NCI-H774 (cell line): ENCODE results near the gene KLRF2.
"Not testable (repeated sequence)": the region's sequence is repeated elsewhere in the genome, so short reads cannot be mapped to it uniquely, and the experiment has no call there.

Source experiments
- DNase-seq: peaks from one replicate; lab custom pipeline; 2025; lab: John Stamatoyannopoulos, UW

Gene KLRF2, protein sequence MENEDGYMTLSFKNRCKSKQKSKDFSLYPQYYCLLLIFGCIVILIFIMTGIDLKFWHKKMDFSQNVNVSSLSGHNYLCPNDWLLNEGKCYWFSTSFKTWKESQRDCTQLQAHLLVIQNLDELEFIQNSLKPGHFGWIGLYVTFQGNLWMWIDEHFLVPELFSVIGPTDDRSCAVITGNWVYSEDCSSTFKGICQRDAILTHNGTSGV

DNA sequence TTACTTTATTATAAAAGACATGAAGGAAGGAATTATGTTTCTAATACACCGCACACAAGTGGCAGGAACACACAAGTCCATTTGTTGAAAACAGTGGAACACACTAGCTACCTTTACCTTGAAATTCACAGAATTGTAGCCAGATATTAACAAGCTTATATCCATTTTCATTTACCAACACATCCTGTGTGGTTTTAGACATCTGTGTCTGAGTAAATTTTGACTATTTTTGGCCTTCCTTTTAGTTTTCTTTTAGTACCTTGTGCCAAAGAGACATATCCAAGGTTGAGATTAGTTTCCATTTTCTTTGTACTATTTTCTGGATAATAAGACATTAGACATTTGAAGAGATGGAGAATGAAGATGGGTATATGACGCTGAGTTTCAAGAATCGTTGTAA lies at the start of gene KLRF2:
KLRF2 (plus strand) TSS at position 244 of the 400 bp plus-strand sequence; CDS start at position 351, 107 bp downstream.
- no peak for DNase-seq

DNA sequence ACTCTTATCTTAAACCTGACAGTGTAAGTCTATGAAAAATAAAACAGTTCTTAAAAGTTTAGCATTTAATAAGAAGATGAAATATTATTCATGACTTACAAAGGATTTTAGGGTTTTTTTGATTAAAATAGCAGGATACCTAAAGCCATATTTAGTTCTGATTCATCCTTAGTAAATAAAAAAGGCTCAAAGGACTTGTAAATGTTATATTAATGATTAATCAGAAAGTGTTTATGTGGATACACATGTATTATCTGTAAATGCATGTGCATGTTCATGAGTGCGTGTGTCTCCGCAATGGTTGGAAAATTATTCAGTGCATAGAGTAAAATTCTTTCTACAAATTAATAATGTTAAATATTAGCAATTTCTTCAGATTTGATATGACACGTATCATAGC lies 49.6 kb upstream of the KLRF2 start:
- DNase-seq = no peak

DNA sequence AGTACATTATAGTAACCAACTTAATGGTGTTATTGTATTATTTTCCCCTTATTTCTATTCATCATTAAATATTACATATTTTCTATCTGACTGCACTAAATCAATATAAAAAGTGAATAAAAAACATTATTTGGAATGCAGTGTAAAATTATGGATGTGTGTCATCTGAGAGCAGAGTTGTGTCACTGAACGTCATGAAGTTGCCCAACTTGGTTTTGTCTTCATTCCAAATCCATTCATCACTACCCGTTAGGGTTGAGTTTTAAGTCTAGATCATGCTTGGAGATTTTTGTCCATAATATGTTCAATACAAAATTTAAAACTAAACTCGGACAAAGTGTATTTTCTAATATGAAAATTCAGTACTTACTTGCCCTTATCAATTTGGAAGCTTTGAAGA lies 37.9 kb upstream of the KLRF2 start:
- no peak for DNase-seq

DNA sequence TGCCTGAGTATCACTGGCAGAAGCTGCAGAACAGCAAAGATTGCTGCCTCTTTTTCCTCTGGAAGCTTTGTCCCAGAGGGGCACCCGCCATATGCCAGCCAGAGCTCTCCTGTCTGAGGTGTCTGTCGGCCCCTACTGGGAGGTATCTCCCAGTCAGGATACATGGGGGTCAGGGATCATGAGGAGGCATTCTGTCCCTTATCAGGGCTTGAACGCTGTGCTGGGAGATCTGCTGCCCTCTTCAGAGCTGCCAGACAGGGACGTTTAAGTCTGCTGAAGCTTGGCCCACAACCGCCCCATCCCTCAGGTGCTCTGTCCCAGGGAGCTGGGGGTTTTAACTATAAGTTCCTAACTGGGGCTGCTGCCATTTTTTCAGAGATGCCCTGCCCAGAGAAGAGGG lies 32.4 kb upstream of the KLRF2 start:
- DNase-seq = no peak

DNA sequence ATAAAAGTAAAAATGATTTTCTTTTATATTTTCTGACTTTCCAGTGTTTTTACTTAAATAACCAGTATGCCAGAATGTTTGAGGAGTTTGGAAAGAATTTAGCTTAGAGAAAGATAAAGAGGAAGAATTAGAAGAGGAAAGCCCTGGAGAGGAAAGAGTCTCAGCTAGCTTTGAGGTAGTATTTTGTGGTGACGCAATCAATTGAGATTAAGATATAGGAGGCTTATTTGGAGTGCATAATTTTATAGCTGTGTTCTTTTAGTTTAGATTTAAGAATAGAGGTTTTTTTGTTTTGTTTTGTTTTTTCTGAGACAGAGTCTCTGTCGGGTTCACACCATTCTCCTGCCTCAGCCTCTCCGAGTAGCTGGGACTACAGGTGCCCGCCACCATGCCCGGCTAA lies 30.2 kb upstream of the KLRF2 start:
- DNase-seq = no peak

DNA sequence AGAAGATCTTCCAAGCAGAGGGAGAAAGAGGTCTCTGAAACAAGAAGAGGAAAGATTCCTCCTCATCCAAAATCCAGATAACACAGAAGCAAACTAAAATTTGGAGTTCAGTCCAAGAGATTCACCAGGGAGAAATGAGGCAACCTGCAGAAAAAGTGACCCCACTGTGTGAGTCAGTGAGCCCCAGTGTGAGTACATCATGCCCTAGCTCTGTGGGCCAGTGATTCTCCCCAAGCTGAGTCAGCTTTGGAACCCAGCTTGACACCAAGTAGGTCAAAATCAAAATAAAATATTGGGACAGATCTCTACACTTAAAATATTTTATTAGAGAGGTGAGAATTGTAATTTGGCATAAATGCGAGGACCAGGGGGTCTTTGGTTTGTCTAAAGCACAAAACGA lies 29.4 kb upstream of the KLRF2 start:
- no peak for DNase-seq

DNA sequence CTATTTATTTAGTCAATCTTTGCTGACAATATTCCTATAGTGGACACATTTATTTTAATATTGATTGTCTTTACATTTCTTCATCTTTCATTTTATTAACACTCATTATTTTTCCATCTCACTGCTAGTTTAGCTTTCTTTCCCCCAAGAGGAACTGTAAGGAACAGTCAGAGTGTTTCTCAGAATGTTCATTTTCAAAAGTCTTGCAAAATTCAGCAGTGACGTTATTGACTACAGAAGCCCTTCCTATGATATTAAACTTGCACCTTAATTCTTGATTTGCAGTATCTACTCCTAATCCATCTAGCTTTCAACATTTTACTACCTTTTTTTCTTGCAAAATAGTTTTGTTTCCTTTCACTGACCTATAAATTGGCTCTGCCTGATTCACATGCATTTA lies 25.1 kb upstream of the KLRF2 start:
- DNase-seq = no peak

DNA sequence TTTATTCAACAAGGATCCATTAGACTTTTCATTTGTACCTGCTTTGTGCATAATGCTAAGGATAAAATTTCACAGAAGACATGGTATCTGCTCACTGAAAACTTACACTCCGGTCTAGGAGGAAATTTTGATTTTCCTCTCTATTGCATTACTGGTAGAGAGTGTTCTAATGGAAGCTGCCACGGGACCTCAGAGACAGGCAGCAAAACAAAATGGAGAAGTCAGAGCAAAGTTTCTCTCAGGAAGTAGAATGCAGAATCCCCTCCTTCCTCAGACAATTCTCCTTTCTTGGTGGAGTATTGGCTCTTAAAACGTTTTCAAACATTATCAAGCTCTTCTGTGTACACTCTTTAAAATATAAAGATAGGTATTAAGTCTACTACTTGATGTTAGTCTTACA lies 24.4 kb upstream of the KLRF2 start:
- no peak for DNase-seq

DNA sequence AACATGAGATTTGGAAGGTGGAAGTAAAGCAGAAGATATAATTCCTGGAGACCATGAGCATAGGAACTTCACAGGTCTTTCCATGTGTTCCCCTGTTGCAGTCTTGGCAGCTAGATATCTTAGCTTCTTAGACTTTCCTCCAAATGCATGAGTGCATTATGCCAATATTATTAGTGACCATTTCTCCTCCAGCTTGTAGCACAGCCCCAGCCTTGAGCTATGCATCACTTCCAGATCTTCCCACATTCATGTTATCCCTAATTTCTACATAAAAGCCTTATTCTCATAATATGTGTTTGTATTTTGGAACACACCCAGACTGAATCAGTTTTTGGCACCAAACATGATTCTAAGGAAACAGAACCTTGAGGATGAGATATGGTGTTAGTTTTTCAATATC lies 23.2 kb upstream of the KLRF2 start:
- no peak for DNase-seq

DNA sequence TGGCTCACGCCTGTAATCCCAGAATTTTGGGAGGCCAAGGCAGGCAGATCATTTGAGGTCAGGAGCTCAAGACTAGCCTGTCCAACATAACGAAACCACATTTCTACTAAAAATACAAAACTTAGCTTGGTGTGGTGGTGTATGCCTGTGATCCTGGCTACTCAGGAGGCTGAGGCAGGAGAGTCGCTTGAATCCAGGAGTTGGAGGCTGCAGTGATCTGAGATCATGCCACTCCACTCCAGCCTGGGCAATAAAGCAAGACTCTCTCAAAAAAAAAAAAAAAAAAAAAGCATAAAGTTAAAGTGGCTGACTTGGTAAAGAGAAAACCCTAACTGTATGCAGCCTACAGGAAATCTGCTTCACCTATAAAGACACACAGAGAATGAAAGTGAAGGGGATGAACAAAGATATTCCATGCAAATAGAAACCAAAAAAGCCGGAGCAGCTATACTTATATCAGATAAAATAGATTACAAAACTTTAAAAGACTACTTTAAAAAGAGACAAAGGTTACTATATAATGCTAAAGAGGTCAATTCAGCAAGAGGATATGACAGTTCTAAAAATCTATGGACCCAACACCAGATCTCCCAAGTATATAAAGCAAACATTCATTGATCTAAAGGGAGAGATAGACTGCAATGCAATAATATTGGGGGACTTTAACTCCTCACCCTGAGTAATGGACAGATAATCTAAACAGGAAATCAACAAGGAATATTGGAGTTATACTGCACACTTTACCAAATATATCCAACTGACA lies 16.2 kb upstream of the KLRF2 start:
- DNase-seq = no peak

DNA sequence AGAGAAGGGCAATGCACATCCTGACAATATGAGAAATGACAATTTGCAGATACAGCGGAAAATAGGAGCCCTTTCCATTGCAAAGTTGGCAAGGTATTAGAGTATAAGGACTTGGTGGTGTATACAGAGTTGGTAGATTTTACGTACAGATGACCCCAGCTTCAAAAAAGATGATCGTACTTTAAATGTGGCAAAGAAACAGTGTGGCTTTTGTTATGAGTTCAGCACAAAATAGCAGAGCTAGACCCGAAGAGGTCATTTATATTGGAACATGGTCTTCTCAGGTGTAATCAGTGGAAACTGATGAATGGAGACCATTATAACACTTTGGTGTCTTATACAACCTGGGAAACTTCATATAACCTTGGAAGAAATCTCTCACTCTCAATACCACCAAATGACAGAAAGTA lies 14.4 kb upstream of the KLRF2 start:
- DNase-seq = no peak

DNA sequence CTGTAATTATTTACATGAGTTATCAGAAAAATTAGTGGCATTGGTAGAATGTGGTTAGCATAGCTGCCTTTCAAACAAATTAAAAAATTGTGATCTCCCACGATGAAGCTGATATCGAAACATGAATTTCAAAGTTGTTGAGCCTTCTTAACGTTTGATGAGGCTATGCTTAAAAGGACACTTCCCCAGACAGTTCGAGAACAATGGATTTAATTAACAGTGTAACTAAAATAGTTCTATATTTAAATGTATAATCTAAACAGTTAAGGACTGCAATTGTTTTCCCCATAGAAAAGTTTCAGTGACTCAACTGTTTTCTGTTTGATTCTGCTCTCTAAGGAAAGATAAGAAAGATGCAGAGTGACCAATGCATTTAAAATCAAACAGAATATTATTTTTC lies 13.8 kb upstream of the KLRF2 start:
- no peak for DNase-seq

DNA sequence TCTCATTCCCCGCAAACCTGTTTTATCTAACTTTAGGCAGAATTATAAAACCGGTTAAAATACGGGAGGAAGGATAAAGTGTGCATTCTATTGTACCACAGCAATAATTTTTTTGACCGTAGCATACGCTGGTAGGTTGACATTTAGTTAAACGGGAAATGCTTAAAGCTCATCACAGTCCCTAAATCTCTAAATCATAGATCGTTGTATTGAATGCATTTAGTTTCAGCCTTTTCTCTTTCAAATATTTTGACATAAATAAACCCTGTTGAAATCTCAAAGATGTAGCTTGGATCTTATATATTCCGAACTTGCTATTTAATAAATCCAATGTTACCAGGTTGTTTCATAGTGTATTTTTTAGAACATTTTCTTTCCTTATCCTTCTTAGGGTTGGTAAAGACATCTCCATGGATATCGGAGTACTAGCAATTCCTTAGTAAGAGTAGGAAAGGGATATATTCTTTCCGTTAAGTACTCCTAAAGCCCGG lies 12.9 kb upstream of the KLRF2 start:
- no peak for DNase-seq

DNA sequence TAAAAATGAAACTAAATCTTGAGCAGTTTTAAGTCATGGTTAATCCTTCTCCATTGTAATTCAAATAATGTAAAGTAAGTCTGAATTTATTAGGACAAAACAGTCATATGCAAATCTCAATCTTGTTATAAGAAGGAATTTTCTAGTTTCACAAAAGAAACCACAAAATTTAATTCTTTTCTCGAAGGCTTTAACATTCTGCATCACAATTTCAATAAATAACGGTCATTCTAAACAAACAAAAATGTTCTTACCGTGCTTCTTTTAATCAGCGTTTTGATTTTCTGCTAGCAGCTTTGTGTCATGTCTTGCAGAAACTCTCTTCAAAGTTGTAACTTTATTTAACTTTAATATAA lies 12.4 kb upstream of the KLRF2 start:
- DNase-seq = no peak

DNA sequence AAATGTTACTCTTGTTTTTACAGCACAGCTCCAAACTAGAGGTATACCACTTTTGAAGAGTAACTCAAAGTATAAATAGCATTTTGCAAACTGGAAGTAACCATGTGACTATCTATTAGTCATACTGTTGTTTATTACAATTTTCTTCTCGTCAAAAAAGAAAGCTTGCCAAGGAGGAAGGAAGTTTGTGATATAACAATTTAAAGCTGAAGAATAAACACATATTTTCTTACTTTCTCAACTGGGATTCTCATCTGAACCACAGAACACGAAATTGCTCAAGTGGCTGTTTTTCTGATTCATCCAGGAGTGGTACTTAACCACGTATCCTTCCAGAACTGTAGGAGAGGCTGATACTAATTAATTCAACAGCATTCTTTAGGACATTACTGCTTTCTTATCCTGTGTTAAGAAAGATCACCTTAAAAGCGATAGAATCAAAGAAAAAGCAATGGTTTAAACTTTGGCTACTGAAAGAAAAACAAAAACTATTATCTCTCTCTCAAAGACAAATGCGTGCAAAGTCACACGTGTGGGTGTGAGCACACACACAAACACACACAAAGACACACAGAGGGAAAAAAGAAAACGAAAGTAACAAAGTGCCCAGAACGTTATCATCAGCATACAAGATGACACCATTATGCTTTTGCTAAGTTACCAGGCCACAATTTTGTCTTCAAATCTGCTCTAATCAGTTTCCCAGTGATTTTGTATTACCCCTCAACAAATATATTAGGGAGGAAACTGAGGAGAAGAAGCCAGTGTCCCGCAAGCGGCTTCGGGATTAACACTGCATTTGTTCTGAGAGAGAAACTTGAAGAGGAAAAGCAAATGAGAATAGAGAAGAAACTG lies 11.8 kb upstream of the KLRF2 start, which contains the start of gene CLEC2B:
CLEC2B (minus strand) TSS at position 48 of the 855 bp plus-strand sequence.
- DNase-seq = no peak

DNA sequence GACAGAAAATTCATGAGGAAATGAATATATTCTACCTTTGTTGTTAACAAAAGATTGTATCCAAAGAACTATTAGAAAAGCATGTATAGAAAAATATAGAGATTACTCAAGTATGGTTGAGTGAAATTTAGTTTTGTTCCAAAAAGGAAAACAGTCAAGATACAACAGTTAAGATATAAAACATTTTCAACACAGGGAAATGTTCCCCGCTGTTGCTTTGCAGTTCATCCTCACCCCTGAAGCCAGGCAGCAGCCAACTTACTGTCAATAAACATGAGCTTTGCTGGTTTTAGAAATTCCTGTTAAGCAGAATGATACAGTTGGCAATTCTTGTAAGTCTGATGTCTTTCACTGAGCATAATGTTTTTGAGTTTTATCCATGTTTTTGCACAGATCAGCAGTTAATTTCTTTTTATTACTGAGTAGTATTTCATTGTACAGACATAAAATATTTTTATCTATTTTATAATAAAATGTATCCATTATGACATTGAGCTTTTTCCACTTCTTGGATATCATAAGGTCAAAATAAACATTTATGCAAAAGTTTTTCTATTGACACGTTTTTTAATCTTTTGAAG lies 10.9 kb upstream of the KLRF2 start:
- no peak for DNase-seq

DNA sequence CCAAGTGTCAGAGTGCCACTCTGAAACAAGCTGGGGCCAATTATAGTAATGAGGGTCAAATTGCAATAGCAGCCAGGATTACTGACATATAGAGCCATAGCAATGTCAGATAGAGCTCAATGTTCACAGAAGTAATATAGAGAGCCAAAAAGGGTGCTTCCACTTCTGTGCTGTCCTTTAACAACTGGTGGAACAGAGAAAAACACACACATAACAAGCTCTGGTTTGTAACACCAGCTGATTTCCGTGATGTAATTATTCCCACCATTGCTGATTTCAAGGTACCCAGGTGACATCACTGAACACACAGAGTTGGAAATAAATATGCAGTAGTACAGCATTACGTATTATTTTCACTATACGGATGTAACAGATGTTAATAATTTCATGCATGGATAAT lies 9.1 kb upstream of the KLRF2 start:
- DNase-seq = no peak

DNA sequence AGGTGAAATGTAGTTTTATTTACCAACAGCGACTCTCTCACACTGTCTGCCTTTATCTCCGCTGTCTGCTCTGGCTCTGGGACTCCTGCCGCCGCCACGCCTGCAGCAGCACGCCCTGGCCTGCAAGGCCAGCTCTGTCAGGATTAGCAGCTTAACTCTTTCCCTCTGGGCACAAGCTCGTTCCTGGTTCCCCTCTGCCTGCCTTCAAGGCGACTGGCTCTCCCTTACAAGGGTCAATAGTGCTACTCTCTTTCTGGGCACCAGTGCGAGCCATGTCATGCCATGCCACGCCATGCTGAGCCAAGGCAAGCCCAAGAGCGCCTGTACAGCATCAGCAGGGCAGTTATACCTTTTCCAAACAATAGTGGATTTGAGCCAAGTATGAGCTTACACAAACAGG lies 8.5 kb upstream of the KLRF2 start:
- DNase-seq = no peak

DNA sequence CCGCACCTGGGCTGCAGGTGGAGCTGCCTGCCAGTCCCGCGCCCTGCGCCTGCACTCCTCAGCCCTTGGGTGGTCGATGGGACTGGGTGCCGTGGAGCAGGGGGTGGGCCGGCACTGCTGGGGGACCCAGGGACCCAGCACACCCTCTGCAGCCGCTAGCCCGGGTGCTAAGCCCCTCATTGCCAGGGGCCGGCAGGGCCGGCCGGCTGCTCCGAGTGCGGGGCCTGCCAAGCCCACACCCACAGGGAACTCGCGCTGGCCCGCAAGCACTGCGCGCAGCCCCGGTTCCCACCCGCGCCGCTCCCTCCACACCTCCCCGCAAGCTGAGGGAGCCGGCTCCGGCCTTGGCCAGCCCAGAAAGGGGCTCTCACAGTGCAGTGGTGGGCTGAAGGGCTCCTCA lies 5.2 kb upstream of the KLRF2 start:
- not testable (repeated sequence) for DNase-seq

DNA sequence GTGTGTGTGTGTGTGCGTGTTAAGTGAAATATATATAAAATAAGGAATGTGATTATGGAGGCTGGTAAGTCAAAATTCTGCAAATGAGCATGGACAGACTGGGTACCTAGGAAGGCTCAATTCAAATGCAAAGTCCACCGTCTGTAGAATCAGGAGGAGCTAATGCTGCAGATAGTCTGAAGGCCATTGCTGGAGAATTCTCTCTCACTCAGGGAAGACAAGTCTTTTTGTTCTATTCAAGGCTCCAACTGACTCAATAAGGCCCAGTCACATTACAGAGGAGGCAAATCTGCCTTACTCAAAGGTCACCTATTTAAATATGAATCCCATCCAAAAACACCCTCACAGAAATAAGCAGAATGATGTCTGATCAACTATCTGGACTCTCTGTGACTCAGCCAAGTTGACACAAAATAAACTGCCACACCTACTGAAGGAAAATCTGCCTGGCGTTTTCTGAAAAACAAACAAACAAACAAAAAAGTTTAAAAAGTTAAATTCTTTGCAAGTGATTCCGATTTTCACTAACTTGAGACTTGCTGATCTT lies 684 bp upstream of the KLRF2 start:
- no peak for DNase-seq

DNA sequence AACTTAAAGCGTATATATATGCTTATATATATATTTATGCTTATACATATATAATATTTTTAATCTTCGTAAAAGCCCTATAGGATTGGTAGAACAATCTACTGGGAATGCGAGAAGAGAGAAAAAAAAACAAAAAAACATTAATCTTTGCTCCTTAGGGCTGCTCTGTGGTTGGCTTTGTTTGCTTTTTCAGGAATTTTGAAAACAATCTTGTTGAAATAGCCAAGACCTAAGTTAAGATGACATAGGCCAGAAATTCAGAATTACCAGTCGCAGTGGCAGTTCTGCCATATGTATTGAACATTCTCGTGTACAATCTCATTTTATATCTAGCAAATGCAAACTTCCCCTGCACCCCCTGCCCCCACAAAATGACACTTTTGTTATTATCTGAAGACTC lies 699 bp downstream of the KLRF2 start:
- no peak for DNase-seq

DNA sequence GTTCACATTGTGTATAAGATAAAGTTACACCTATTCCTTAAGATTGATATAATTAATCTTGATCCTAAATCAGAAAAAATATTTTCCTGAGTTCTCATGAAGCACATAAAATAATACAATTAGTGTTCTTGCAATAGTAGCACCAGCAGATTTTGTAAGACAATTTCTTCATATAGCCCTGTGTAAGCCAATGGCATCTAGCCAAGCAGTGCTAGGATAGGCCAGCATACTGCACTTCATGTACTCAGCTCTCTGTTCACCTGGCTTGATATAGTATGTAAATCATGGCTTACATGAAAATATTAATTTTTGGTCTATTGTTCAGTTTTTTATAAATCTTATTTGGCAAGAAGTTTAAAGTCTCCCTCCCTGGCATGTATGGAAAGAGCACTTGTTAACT lies 1.9 kb downstream of the KLRF2 start:
- DNase-seq = no peak
